Measurements from ENCODE around the gene TMEM87A. TPM values are rescaled to one million over a fixed set of nuclear protein-coding genes. Genes with fewer than 3 reads are reported as not detected.
A peak's percentile ranks its signal among the peaks of the same experiment; 100 is the strongest.
"Not testable (repeated sequence)": the region's sequence is repeated elsewhere in the genome, so short reads cannot be mapped to it uniquely, and the experiment has no call there.

The TMEM87A gene
- 27.2 and 37.4 TPM in 2 replicates for polyA plus RNA-seq (2011; rRNA removed)
- 34.7 and 37.6 TPM in 2 replicates for polyA minus RNA-seq (2011; rRNA and poly(A)+ RNA removed)

- Histone ChIP-seq H3K4me3 (ENCODE audit: low read depth, low read length) (peak within 1 kb of the TSS; percentile 92), H3K27me3 (ENCODE audit: control insufficient read depth, insufficient read depth, low read length) (no peaks in the 10 kb centered on the region), H3K27ac (ENCODE audit: low read depth, low read length) (peak within 1 kb of the TSS; percentile 98), H3K9me3 (ENCODE audit: control insufficient read depth, insufficient read depth, low read length) (no peaks in the 10 kb centered on the region; the same call in 1 of the 2 replicates)
- no peak for TF ChIP-seq CTCF (IDR thresholded peaks at IDR 0.05; ENCODE audit: low read depth, low read length)
- DNase-seq (ENCODE audit: low read depth, low spot score), result peak; percentile 98
- ChIA-PET CTCF (interaction anchor here (0.5 to 1.4 kb wide), 5 partner anchors 9 to 199 kb away, joined by 3 to 6 read pairs (median 3); no protein-coding TSS in a partner anchor), POLR2A (interaction anchor here (0.8 to 1.2 kb wide), 16 partner anchors 9 to 222 kb away, joined by 3 to 14 read pairs (median 4); partner anchors contain the start of genes SNAP23, VPS39 and ZNF106)
Observed at GRCh38 chr15:42272939-42273899, at the start of gene TMEM87A, which contains the start of gene GANC. Gene TMEM87A, minus strand, starts transcription at chr15:42273433. Its CDS starts 35 bp downstream, at chr15:42273398. Gene GANC, plus strand, starts transcription at chr15:42273201. Its CDS starts 1,281 bp downstream, at chr15:42274482.

- CTCF ChIA-PET, result no interaction called here
Observed at GRCh38 chr15:42319206-42319605, 46.0 kb upstream of the TMEM87A start.

DNA sequence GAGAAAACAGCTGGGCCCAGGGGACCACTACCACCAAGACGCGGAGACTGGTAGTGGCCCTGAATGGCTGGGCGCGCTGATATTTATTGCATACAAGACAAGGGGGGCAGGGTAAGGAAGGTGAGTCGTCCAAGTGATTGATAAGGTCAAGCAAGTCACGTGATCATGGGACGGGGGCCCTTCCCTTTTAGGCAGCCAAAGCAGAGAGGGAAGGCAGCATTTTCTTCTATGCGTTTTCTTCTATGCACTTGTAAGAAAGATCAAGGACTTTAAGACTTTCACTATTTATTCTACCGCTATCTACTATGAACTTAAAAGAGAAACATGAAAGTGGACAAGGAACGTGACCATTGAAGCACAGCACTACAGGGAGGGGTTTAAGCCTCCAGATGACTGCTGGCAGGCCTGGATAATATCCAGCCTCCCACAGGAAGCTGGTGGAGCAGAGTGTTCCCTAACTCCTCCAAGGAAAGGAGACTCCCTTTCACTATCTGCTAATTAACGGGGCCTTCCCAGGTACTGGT, 43.1 kb upstream of the TMEM87A start:
- CTCF ChIA-PET; DNase-seq (ENCODE audit: low read depth, low spot score): not testable (repeated sequence)

More at GRCh38 chr15:42319206-42319605, 46.0 kb upstream of the TMEM87A start:
- H3K27ac ChIP-seq (ENCODE audit: low read depth, low read length), result no peak overlapping the region
- no peak for DNase-seq (ENCODE audit: low read depth, low spot score)
- POLR2A ChIA-PET, result no interaction called here
- no peak for TF ChIP-seq CTCF (IDR thresholded peaks at IDR 0.05; ENCODE audit: low read depth, low read length)
- no peaks in the 10 kb centered on the region for H3K9me3 ChIP-seq (ENCODE audit: control insufficient read depth, insufficient read depth, low read length)
- no peak overlapping the region for H3K4me3 ChIP-seq (ENCODE audit: low read depth, low read length)
- H3K27me3 ChIP-seq (ENCODE audit: control insufficient read depth, insufficient read depth, low read length), result no peaks in the 10 kb centered on the region

GRCh38 chr15:42315521-42315920, 42.3 kb upstream of the TMEM87A start:
- DNase-seq (ENCODE audit: low read depth, low spot score), result no peak
- CTCF ChIA-PET, result no interaction called here
- Histone ChIP-seq H3K27ac (ENCODE audit: low read depth, low read length) (no peak overlapping the region), H3K4me3 (ENCODE audit: low read depth, low read length) (no peak overlapping the region), H3K9me3 (ENCODE audit: control insufficient read depth, insufficient read depth, low read length) (no peaks in the 10 kb centered on the region), H3K27me3 (ENCODE audit: control insufficient read depth, insufficient read depth, low read length) (no peaks in the 10 kb centered on the region)
- POLR2A ChIA-PET, result no interaction called here
- TF ChIP-seq CTCF (IDR thresholded peaks at IDR 0.05; ENCODE audit: low read depth, low read length), result no peak

More for the DNA sequence above, 43.1 kb upstream of the TMEM87A start:
- POLR2A ChIA-PET; H3K27ac ChIP-seq (ENCODE audit: low read depth, low read length); H3K27me3 ChIP-seq (ENCODE audit: control insufficient read depth, insufficient read depth, low read length); H3K4me3 ChIP-seq (ENCODE audit: low read depth, low read length); H3K9me3 ChIP-seq (ENCODE audit: control insufficient read depth, insufficient read depth, low read length): not testable (repeated sequence)

GRCh38 chr15:42314818-42315217, 41.6 kb upstream of the TMEM87A start:
- Histone ChIP-seq H3K9me3 (ENCODE audit: control insufficient read depth, insufficient read depth, low read length) (no peaks in the 10 kb centered on the region), H3K27me3 (ENCODE audit: control insufficient read depth, insufficient read depth, low read length) (no peaks in the 10 kb centered on the region), H3K4me3 (ENCODE audit: low read depth, low read length) (no peak overlapping the region), H3K27ac (ENCODE audit: low read depth, low read length) (no peak overlapping the region)
- no peak for DNase-seq (ENCODE audit: low read depth, low spot score)
- TF ChIP-seq CTCF (IDR thresholded peaks at IDR 0.05; ENCODE audit: low read depth, low read length), result no peak
- ChIA-PET CTCF (no interaction called here), POLR2A (no interaction called here)
